Activated CD8-positive, alpha-beta T cell treated with anti-CD3 and anti-CD28 coated beads for 36 hours (primary cell): ENCODE measurements around the gene RBBP8NL. TPM values are rescaled to one million over a fixed set of nuclear protein-coding genes. Genes with fewer than 3 reads are reported as not detected.

Source experiments
- ATAC-seq: fragments of 200-7000 bp; cut with Tn5 transposase; one replicate; pipeline ENCODE4 v1.10.0; 2021; ENCODE audit warnings: mild to moderate bottlenecking, moderate library complexity
- CTCF ChIA-PET: fragments of 350-600 bp; sonication (Branson Sonifier 250); formaldehyde crosslinking; loops from one replicate; lab custom pipeline; 2021; ENCODE audit warnings: antibody characterized with exemption; lab: Charles Lee
- POLR2A ChIA-PET: fragments of 350-600 bp; sonication (Branson Sonifier 250); formaldehyde crosslinking; loops from one replicate; lab custom pipeline; 2021; ENCODE audit warnings: antibody characterized with exemption; lab: Charles Lee
- DNase-seq: peaks from one replicate; pipeline ENCODE4 v3.0.0-alpha.2; 2020
- H3K27ac Mint-ChIP-seq: one replicate; pipeline ENCODE4 v1.8.0; 2021; ENCODE audit warnings: mild to moderate bottlenecking, mixed read lengths
- H3K27me3 Mint-ChIP-seq: one replicate; pipeline ENCODE4 v1.8.0; 2021; ENCODE audit warnings: mixed read lengths
- H3K36me3 Mint-ChIP-seq: one replicate; pipeline ENCODE4 v1.8.0; 2021; ENCODE audit warnings: low read depth, mixed read lengths
- H3K4me1 Mint-ChIP-seq: one replicate; pipeline ENCODE4 v1.8.0; 2021; ENCODE audit warnings: low read depth, mixed read lengths
- H3K4me3 Mint-ChIP-seq: one replicate; pipeline ENCODE4 v1.8.0; 2021; ENCODE audit warnings: mild to moderate bottlenecking, moderate library complexity, mixed read lengths
- H3K9me3 Mint-ChIP-seq: one replicate; pipeline ENCODE4 v1.8.0; 2021; ENCODE audit warnings: mixed read lengths
- intact Hi-C: fragments of 100-400 bp; cut with micrococcal nuclease; formaldehyde crosslinking; loops from one replicate; pipeline ENCODE4 v1.10.0; 2022
- total RNA-seq, 2 experiments: library from RNA; stranded (reverse); gene quantifications; one replicate each; pipeline ENCODE4 v1.2.3, GENCODE V29; 2021
- TF ChIP-seq, protein P1 (sequence below): fragments of 200-600 bp; IDR thresholded peaks from one replicate; pipeline ENCODE4 v1.8.0; 2022; ENCODE audit warnings: antibody characterized with exemption, mild to moderate bottlenecking

RBBP8NL gene
- total RNA-seq, 2 experiments from 2014 or later = not detected

DNA sequence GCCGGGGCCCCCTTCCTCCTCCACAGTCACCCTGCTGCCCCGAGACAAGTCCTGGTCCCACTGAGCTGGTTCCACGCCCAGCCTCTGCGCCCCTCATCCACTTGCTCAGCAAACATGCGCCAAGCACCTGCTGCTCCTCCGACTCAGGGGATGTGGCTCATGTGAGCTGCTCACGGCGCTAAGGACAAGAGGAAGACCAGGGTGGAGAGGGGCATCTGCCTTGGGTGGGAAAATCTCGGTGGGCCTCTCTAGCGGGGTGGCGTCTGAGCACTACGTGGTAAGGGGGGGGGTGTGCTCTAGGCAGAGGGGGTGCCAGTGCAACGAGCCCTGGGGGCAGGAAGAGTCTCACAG lies 64.8 kb downstream of the RBBP8NL start:
- intact Hi-C loops = no loop called here
- ChIA-PET CTCF (no interaction called here), POLR2A (no interaction called here)
- TF ChIP-seq, protein P1, sequence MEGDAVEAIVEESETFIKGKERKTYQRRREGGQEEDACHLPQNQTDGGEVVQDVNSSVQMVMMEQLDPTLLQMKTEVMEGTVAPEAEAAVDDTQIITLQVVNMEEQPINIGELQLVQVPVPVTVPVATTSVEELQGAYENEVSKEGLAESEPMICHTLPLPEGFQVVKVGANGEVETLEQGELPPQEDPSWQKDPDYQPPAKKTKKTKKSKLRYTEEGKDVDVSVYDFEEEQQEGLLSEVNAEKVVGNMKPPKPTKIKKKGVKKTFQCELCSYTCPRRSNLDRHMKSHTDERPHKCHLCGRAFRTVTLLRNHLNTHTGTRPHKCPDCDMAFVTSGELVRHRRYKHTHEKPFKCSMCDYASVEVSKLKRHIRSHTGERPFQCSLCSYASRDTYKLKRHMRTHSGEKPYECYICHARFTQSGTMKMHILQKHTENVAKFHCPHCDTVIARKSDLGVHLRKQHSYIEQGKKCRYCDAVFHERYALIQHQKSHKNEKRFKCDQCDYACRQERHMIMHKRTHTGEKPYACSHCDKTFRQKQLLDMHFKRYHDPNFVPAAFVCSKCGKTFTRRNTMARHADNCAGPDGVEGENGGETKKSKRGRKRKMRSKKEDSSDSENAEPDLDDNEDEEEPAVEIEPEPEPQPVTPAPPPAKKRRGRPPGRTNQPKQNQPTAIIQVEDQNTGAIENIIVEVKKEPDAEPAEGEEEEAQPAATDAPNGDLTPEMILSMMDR = no peak
- no peak overlapping the region for H3K4me3 Mint-ChIP-seq
- ATAC-seq (no peak), DNase-seq (no peak)
- no peaks in the 10 kb centered on the region for H3K4me1 Mint-ChIP-seq
- H3K27ac Mint-ChIP-seq = no peak overlapping the region
- no peaks in the 10 kb centered on the region for H3K36me3 Mint-ChIP-seq
- no peaks in the 10 kb centered on the region for H3K9me3 Mint-ChIP-seq
- peaks cover 8% of the 10 kb centered on the region for H3K27me3 Mint-ChIP-seq

DNA sequence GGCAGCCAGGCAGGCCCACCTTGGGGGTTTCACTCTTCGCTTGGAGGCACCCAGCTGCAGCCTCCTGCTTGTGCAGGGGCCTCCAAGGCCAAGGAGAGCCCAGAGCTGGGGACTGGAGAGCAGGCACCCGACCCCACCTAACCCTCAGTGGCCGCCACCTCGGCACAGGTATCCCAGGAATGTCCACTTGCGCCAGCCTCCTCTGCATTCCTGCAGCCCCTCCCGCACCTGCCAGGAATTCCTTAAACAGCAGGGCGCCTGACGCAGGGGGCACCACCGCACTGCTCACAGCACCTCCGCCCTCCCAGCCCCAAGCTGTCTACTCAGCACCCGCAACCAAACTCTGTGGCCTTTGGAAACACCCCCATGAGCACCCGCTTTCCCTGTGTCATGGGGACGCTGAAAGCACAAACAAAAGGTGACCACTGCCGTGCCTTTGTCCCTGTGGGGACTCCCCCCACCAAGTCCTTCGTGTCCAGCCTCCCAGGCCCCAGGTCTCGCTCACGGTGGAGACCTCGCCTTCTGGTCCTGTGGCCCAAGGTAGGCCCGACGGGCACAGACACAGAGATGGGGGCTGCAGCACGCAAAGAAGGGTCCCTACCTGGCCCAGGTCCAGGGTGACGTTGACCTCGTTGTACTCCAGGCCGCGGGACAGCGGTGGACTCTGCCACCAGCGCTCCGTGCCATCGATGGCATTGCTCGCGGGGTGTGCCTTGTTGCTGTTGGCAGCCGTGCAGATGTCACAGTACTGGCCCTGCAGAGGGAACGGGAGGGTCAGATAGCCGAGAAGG lies 65.3 kb downstream of the RBBP8NL start:
- TF ChIP-seq, protein P1 = no peak
- Mint-ChIP-seq H3K36me3 (no peaks in the 10 kb centered on the region), H3K4me3 (no peak overlapping the region), H3K27ac (no peak overlapping the region), H3K27me3 (peaks cover 7% of the 10 kb centered on the region), H3K9me3 (no peaks in the 10 kb centered on the region), H3K4me1 (no peaks in the 10 kb centered on the region)
- no peak for DNase-seq
- ChIA-PET POLR2A (no interaction called here), CTCF (no interaction called here)
- intact Hi-C loops = no loop called here
- ATAC-seq = no peak

DNA sequence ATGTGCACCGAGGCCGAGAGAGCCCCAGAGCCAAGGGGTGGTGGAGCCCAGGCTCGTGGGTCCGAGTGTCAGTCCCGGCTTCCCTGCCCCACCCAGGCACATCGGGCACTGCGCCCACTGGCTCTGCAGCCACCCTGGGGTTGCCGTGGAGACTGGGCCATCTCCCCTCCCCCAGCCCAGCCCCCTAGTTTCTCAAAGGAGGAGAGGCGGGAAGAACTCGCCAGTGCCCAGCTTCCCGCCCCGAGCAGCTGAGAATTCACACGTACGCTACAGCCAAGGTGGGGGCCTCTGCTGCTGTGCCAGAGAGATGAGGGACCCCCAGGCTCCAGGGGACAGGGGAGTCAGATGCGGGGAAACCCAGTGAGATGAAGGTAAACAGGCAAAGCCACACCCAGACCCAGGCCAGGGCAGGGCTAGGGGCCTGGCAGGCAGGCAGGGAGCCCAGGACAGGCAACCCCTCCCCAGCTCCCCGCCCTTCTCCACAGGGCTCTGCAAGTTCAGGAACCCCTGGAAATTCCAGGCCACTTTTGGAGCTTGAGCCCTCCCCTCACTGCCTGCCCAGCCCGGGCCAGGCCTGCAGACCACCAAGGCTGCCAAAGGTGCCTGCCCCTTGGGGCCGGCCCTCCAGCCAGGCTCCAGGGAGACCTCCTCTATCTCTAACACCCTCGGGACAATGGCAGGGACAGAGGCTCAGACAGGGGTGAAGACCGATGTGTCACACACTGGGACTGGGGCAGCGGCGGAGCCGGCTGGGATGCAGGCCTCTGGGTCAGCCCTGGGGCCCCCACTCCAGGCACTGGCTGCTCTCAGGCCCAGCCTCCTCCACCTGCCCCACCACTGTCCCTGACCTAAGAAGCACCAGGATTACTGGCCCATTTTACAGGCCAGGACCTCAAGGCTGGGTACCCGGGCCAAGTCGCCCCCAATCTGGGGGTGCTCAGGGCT lies 66.2 kb downstream of the RBBP8NL start:
- Mint-ChIP-seq H3K4me1 (no peaks in the 10 kb centered on the region), H3K4me3 (no peak overlapping the region), H3K27me3 (peaks cover 7% of the 10 kb centered on the region), H3K9me3 (no peaks in the 10 kb centered on the region), H3K36me3 (no peaks in the 10 kb centered on the region), H3K27ac (no peak overlapping the region)
- TF ChIP-seq, protein P1 = no peak
- DNase-seq (no peak), ATAC-seq (no peak)
- ChIA-PET CTCF (no interaction called here), POLR2A (no interaction called here)
- intact Hi-C loops = no loop called here

Other genes with a start within 250 kb of the RBBP8NL start
- gene MTG2, start 244.5 kb downstream of the RBBP8NL start, total RNA-seq = 10 to 100 TPM; 36.5 to 40.5 TPM
- not detected for gene HRH3, start 207.3 kb downstream of the RBBP8NL start, total RNA-seq
- gene OSBPL2, start 189.0 kb downstream of the RBBP8NL start, total RNA-seq = 10 to 100 TPM; 23.6 to 24.3 TPM
- gene ADRM1, start 124.5 kb downstream of the RBBP8NL start, total RNA-seq = 100 to 1,000 TPM; 110 to 115 TPM
- gene LAMA5, start 60.2 kb downstream of the RBBP8NL start, total RNA-seq = under 1 TPM; 0.25 to 0.76 TPM
- gene RPS21, start 40.4 kb downstream of the RBBP8NL start, total RNA-seq = 1,000 to 10,000 TPM; 2,670 to 2,760 TPM
- 1 to 10 TPM; 3.2 to 4.5 TPM for gene CABLES2, start 20.3 kb downstream of the RBBP8NL start, total RNA-seq
- gene GATA5, start 48.5 kb upstream of the RBBP8NL start, total RNA-seq = not detected
- 10 to 100 TPM; 66.5 to 68.4 TPM for gene SLCO4A1, start 215.0 kb upstream of the RBBP8NL start, total RNA-seq